Measurements from ENCODE around the gene VPS37B.

DNA sequence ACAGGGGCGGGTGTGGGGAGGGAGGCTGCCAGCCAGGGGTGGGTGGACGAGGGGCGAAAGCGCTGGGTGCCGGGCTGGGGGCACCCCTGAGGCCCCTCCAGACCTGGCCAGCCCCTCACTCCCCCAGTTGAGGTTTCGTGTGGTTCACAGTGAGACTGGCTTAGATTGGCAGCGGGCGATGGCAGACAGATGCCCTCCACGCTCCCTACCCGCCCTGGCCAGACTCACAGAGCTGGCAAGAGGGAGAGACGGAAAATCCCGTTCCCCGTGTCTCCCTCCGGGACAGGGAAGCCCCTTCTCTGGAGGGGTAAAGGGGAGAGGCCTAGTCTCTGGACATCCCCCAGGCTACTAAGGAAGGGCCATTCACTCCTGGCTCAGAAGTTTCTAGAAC is 33.2 kb upstream of the VPS37B start:
- no peak for TF ChIP-seq YY1 (IDR thresholded peaks at IDR 0.05; ENCODE audit: insufficient read depth, insufficient read length)
- TF ChIP-seq ZNF274 (IDR thresholded peaks at IDR 0.05; ENCODE audit: low read depth, low read length): no peak
